IMR-90 (cell line): Measurements from ENCODE around the gene CMTM7. TPM values are rescaled to one million over a fixed set of nuclear protein-coding genes. Genes with fewer than 3 reads are reported as not detected.

Experiments used
- ATAC-seq: fragments of 200-7000 bp; cut with Tn5 transposase; 2 replicates; pipeline ENCODE4 v1.9.1; 2020; ENCODE audit warnings: low read depth, mild to moderate bottlenecking, moderate library complexity
- BruUV-seq: library from RNA; stranded (reverse); fragments of 400-500 nt; replicated peaks from 2 replicates; lab custom pipeline; 2021; lab: Mats Ljungman, UMichigan
- CTCF ChIA-PET: fragments of 300-600 bp; formaldehyde crosslinking; extraction: SDS; loops from one replicate; lab custom pipeline; 2021; ENCODE audit warnings: antibody characterized with exemption; lab: Yijun Ruan, JAX
- POLR2A ChIA-PET: fragments of 300-600 bp; sonication (Branson Sonifier 250); formaldehyde crosslinking; loops from one replicate; lab custom pipeline; 2022; ENCODE audit warnings: antibody characterized with exemption; ENCODE audit not compliant: unreplicated experiment; lab: Charles Lee
- DNase-seq: peaks from one replicate; pipeline ENCODE4 v3.0.0; 2013
- H2AFZ ChIP-seq: replicated peaks from 2 replicates; pipeline ENCODE3; 2013; ENCODE audit warnings: low read length, mild to moderate bottlenecking; ENCODE audit not compliant: poor library complexity
- H2AK5ac ChIP-seq: 2 replicates; pipeline ENCODE4 v1.6.1; 2013; ENCODE audit warnings: low read depth, low read length, inconsistent platforms
- H2AK9ac ChIP-seq: replicated peaks from 2 replicates; pipeline ENCODE3; 2013; ENCODE audit warnings: mild to moderate bottlenecking, low read depth, low read length, moderate library complexity; ENCODE audit not compliant: poor library complexity
- H2BK120ac ChIP-seq: 2 replicates; pipeline ENCODE4 v1.6.1; 2013; ENCODE audit warnings: low read depth, low read length, inconsistent platforms
- H2BK15ac ChIP-seq: 3 replicates; pipeline ENCODE4 v1.6.1; 2013; ENCODE audit warnings: low read depth, low read length, inconsistent platforms
- H2BK20ac ChIP-seq: 2 replicates; pipeline ENCODE4 v1.6.1; 2013; ENCODE audit warnings: low read depth, mild to moderate bottlenecking, inconsistent platforms, low read length, moderate library complexity
- H2BK5ac ChIP-seq: 2 replicates; pipeline ENCODE4 v1.6.1; 2013; ENCODE audit warnings: mild to moderate bottlenecking, low read depth, low read length, inconsistent platforms; ENCODE audit not compliant: poor library complexity, severe bottlenecking
- H3K14ac ChIP-seq: replicated peaks from 2 replicates; pipeline ENCODE4 v1.6.1; 2013; ENCODE audit warnings: low read depth, low read length, inconsistent platforms
- H3K18ac ChIP-seq: 2 replicates; pipeline ENCODE4 v1.6.1; 2013; ENCODE audit warnings: low read depth, low read length, control low read depth
- H3K23ac ChIP-seq: 2 replicates; pipeline ENCODE4 v1.6.1; 2013; ENCODE audit warnings: low read depth, low read length, inconsistent platforms
- H3K27ac ChIP-seq: 2 replicates; pipeline ENCODE4 v1.5.1; 2013; ENCODE audit warnings: mild to moderate bottlenecking, control low read depth, low read length; ENCODE audit not compliant: insufficient read depth
- H3K27me3 ChIP-seq: 2 replicates; pipeline ENCODE4 v1.6.1; 2013; ENCODE audit warnings: low read length; ENCODE audit not compliant: control insufficient read depth, insufficient read depth
- H3K36me3 ChIP-seq: 2 replicates; pipeline ENCODE4 v1.6.1; 2013; ENCODE audit warnings: low read length, mixed read lengths; ENCODE audit not compliant: control insufficient read depth, insufficient read depth
- H3K4ac ChIP-seq: 2 replicates; pipeline ENCODE4 v1.6.1; 2013; ENCODE audit warnings: low read depth, low read length, inconsistent platforms
- H3K4me1 ChIP-seq: 2 replicates; pipeline ENCODE4 v1.6.1; 2013; ENCODE audit warnings: low read length, mixed read lengths; ENCODE audit not compliant: control insufficient read depth, insufficient read depth
- H3K4me2 ChIP-seq: 2 replicates; pipeline ENCODE4 v1.6.1; 2013; ENCODE audit warnings: low read depth, mild to moderate bottlenecking, control low read depth, low read length, moderate library complexity
- H3K4me3 ChIP-seq: 2 replicates; pipeline ENCODE4 v1.5.1; 2013; ENCODE audit warnings: low read depth, mild to moderate bottlenecking, control low read depth, low read length, moderate library complexity; ENCODE audit not compliant: insufficient read depth
- H3K56ac ChIP-seq: 2 replicates; pipeline ENCODE4 v1.6.1; 2013; ENCODE audit warnings: low read length, inconsistent platforms; ENCODE audit not compliant: insufficient read depth; ENCODE audit errors: extremely low read depth
- H3K79me1 ChIP-seq, 2 experiments: 2 replicates each; pipeline ENCODE4 v1.6.1; 2013; ENCODE audit warnings: low read length in 2 of 2, inconsistent platforms in 1 of 2, low read depth in 1 of 2
- H3K9ac ChIP-seq: 2 replicates; pipeline ENCODE4 v1.6.1; 2013; ENCODE audit warnings: low read depth, low read length, control low read depth
- H3K9me1 ChIP-seq: 2 replicates; pipeline ENCODE4 v1.6.1; 2013; ENCODE audit warnings: low read length, inconsistent platforms; ENCODE audit not compliant: insufficient read depth
- H3K9me3 ChIP-seq: 2 replicates; pipeline ENCODE4 v1.6.1; 2013; ENCODE audit warnings: low read length; ENCODE audit not compliant: control insufficient read depth, insufficient read depth
- H4K20me1 ChIP-seq: 2 replicates; pipeline ENCODE4 v1.6.1; 2013; ENCODE audit warnings: low read length, inconsistent platforms; ENCODE audit not compliant: insufficient read depth
- H4K5ac ChIP-seq: 2 replicates; pipeline ENCODE4 v1.6.1; 2013; ENCODE audit warnings: mild to moderate bottlenecking, low read depth, low read length, control low read depth
- H4K8ac ChIP-seq, 2 experiments: 2 replicates each; pipeline ENCODE4 v1.6.1; 2013; ENCODE audit warnings: low read depth in 2 of 2, low read length in 2 of 2, control low read depth in 1 of 2, inconsistent platforms in 1 of 2
- H4K91ac ChIP-seq: 2 replicates; pipeline ENCODE4 v1.6.1; 2013; ENCODE audit warnings: low read depth, low read length, inconsistent platforms; ENCODE audit not compliant: insufficient read depth
- BHLHE40 ChIP-seq: fragments of 150-350 bp; IDR thresholded peaks from 2 replicates; pipeline ENCODE4 v1.6.1; 2016; ENCODE audit warnings: mild to moderate bottlenecking, low read depth, low read length
- CEBPB ChIP-seq: IDR thresholded peaks from 2 replicates; pipeline ENCODE4 v1.6.1; 2012; ENCODE audit warnings: low read depth, low read length, improper control_type of control experiment
- CHD1 ChIP-seq: IDR thresholded peaks from 2 replicates; pipeline ENCODE4 v1.6.1; 2012; ENCODE audit warnings: low read depth, low read length, improper control_type of control experiment
- CTCF ChIP-seq: conservative IDR thresholded peaks from 2 replicates; pipeline ENCODE4 v1.5.1; 2012; ENCODE audit warnings: mild to moderate bottlenecking, low read depth, low read length, improper control_type of control experiment
- ELK1 ChIP-seq: fragments of 150-350 bp; IDR thresholded peaks from 2 replicates; pipeline ENCODE4 v1.6.1; 2016; ENCODE audit warnings: low read depth, mild to moderate bottlenecking, low read length, moderate library complexity, borderline replicate concordance
- FOS ChIP-seq: fragments of 150-350 bp; IDR thresholded peaks from 2 replicates; pipeline ENCODE4 v1.6.1; 2016; ENCODE audit warnings: low read depth, low read length
- MAFK ChIP-seq: IDR thresholded peaks from 2 replicates; pipeline ENCODE4 v1.6.1; 2012; ENCODE audit warnings: low read depth, low read length, improper control_type of control experiment
- MAZ ChIP-seq: IDR thresholded peaks from 2 replicates; pipeline ENCODE4 v1.6.1; 2012; ENCODE audit warnings: low read depth, mild to moderate bottlenecking, low read length, improper control_type of control experiment, moderate library complexity, borderline replicate concordance
- MXI1 ChIP-seq: IDR thresholded peaks from 2 replicates; pipeline ENCODE4 v1.6.1; 2012; ENCODE audit warnings: low read depth, mild to moderate bottlenecking, low read length, moderate library complexity, borderline replicate concordance
- POLR2A ChIP-seq: IDR thresholded peaks from 2 replicates; pipeline ENCODE4 v1.6.1; 2012; ENCODE audit warnings: mild to moderate bottlenecking, low read depth, low read length
- RAD21 ChIP-seq: IDR thresholded peaks from 2 replicates; pipeline ENCODE4 v1.6.1; 2012; ENCODE audit warnings: low read length, improper control_type of control experiment
- RCOR1 ChIP-seq: IDR thresholded peaks from 2 replicates; pipeline ENCODE4 v1.6.1; 2012; ENCODE audit warnings: mild to moderate bottlenecking, low read length, improper control_type of control experiment; ENCODE audit not compliant: insufficient replicate concordance
- RFX5 ChIP-seq: IDR thresholded peaks from 2 replicates; pipeline ENCODE4 v1.8.0; 2012; ENCODE audit warnings: low read depth, mild to moderate bottlenecking, low read length, moderate library complexity
- SMC3 ChIP-seq: fragments of 150-350 bp; IDR thresholded peaks from 2 replicates; pipeline ENCODE4 v1.6.1; 2016; ENCODE audit warnings: low read depth, mild to moderate bottlenecking, antibody characterized with exemption, low read length, moderate library complexity
- USF2 ChIP-seq: fragments of 150-350 bp; IDR thresholded peaks from 2 replicates; pipeline ENCODE4 v1.6.1; 2017; ENCODE audit warnings: mild to moderate bottlenecking, antibody characterized with exemption, low read length, low read depth
- WGBS, 2 experiments: methylation state at CpG; one replicate each; pipeline versions ENCODE4 v1.1.5 to v1.1.7; 2013; ENCODE audit warnings: missing lambda C conversion rate in 2 of 2; ENCODE audit not compliant: insufficient read length in 1 of 2; ENCODE audit errors: extremely low coverage in 2 of 2; 5-methylcytosine and 5-hydroxymethylcytosine counted together
- dilution Hi-C: fragments of 300-500 bp; cut with HindIII; formaldehyde crosslinking; loops from one replicate; pipeline ENCODE4 v1.14.3; 2018; ENCODE audit warnings: low sequenced_read_pairs; ENCODE audit not compliant: unreplicated experiment
- in situ Hi-C: fragments of 300-500 bp; cut with MboI; formaldehyde crosslinking; loops from 3 replicates; pipeline ENCODE4 v1.14.3; 2019; ENCODE audit warnings: low sequenced_read_pairs, inconsistent platforms, mixed read lengths
- intact Hi-C: fragments of 100-400 bp; cut with micrococcal nuclease; formaldehyde crosslinking; loops from 2 replicates; pipeline ENCODE4 v1.10.0; 2022
- polyA plus RNA-seq, 3 experiments: library from polyadenylated mRNA; depleted of rRNA; stranded (reverse); fragments of >200 nt; gene quantifications; 2 replicates each; pipeline ENCODE4 v1.2.3, GENCODE V29; 2012; ENCODE audit warnings: low replicate concordance in 1 of 3
- total RNA-seq: library from RNA; depleted of rRNA; stranded (reverse); fragments of >200 nt; gene quantifications from 2 replicates; pipeline ENCODE4 v1.2.3, GENCODE V29; 2012

CMTM7 gene
- total and polyA plus RNA-seq, 2 of the 4 experiments (the other 2 are of a cell fraction): 3.4 to 31.4 TPM

GRCh38 chr3:32471246-32471645 is 79.6 kb downstream of the CMTM7 start:
- H2AFZ ChIP-seq: no peak overlapping the region
- H4K91ac ChIP-seq: no peak overlapping the region
- H2BK120ac ChIP-seq: no peak overlapping the region
- H3K9me1 ChIP-seq: peaks cover 17% of the 10 kb centered on the region
- CTCF ChIA-PET: interaction anchor here (1.3 kb wide), 1 partner anchor 20 kb away, joined by 4 read pairs; no protein-coding TSS in a partner anchor
- POLR2A ChIA-PET: no interaction called here
- no peak overlapping the region for H4K8ac ChIP-seq
- WGBS, 2 experiments: 100% methylated on average over 1 of the region's 3 CpGs; no CpG with 5 or more reads in 1 of the 2 experiments
- no peak overlapping the region for H3K56ac ChIP-seq
- no peak overlapping the region for H4K5ac ChIP-seq
- peaks cover 11% of the 10 kb centered on the region for H3K4me1 ChIP-seq
- H3K23ac ChIP-seq: no peak overlapping the region
- no peak overlapping the region for H3K4me3 ChIP-seq
- in situ Hi-C loops: no loop called here
- no peaks in the 10 kb centered on the region for H3K9me3 ChIP-seq
- H2BK15ac ChIP-seq: no peak overlapping the region
- no peak overlapping the region for H2BK20ac ChIP-seq
- peaks cover 9% of the 10 kb centered on the region for H3K36me3 ChIP-seq
- ATAC-seq: no peak
- peaks cover 18% of the 10 kb centered on the region for H4K20me1 ChIP-seq
- no peak overlapping the region for H2AK5ac ChIP-seq
- no peak for DNase-seq
- no peak overlapping the region for H3K14ac ChIP-seq
- no peak overlapping the region for H3K27ac ChIP-seq
- H3K4me2 ChIP-seq: no peak overlapping the region
- dilution Hi-C loops: no loop called here
- BruUV-seq: no TSS peak
- no peak overlapping the region for H2AK9ac ChIP-seq
- H3K4ac ChIP-seq: no peak overlapping the region
- TF ChIP-seq FOS (no peak), MAZ (no peak), CEBPB (no peak), CTCF (no peak), RFX5 (no peak), CHD1 (no peak), BHLHE40 (no peak), ELK1 (no peak), SMC3 (no peak), USF2 (no peak), MXI1 (no peak), RAD21 (no peak), RCOR1 (no peak), MAFK (no peak), POLR2A (no peak)
- intact Hi-C loops: no loop called here
- no peak overlapping the region for H3K18ac ChIP-seq
- no peak overlapping the region for H3K9ac ChIP-seq
- no peaks in the 10 kb centered on the region for H3K27me3 ChIP-seq
- no peak overlapping the region for H2BK5ac ChIP-seq
- peaks cover 17 to 35% of the 10 kb centered on the region in 2 experiments for H3K79me1 ChIP-seq
